COLO668 (cell line): ENCODE data around the gene PEBP1.

Experiments
- DNase-seq: peaks from one replicate; lab custom pipeline; 2025; ENCODE audit not compliant: unreplicated experiment; lab: John Stamatoyannopoulos, UW

PEBP1 gene

GRCh38 chr12:118190266-118190665 is 54.3 kb downstream of the PEBP1 start:
- no peak for DNase-seq

- DNase-seq: no peak
Observed at GRCh38 chr12:118193477-118193876, 57.6 kb downstream of the PEBP1 start.

GRCh38 chr12:118193958-118194357 is 58.0 kb downstream of the PEBP1 start:
- no peak for DNase-seq
